HG03575 (cell line): ENCODE measurements around the gene NTPCR.

ENCODE experiments used
- ATAC-seq: cut with Tn5 transposase; IDR thresholded peaks from one replicate; pipeline ENCODE4 v1.9.1; 2021; ENCODE audit not compliant: unreplicated experiment, insufficient number of reproducible peaks, low FRiP score; ENCODE audit errors: extremely low read depth

NTPCR gene

GRCh38 chr1:233027046-233027445 lies 76.6 kb downstream of the NTPCR start:
- ATAC-seq: no peak

GRCh38 chr1:233031521-233031920 lies 81.1 kb downstream of the NTPCR start:
- ATAC-seq: no peak

GRCh38 chr1:233032916-233033315 lies 82.5 kb downstream of the NTPCR start:
- ATAC-seq: no peak

GRCh38 chr1:233033361-233033760 lies 83.0 kb downstream of the NTPCR start:
- no peak for ATAC-seq
